Measurements from ENCODE around the gene RGS6. TPM values are rescaled to one million over a fixed set of nuclear protein-coding genes. Genes with fewer than 3 reads are reported as not detected.

The RGS6 gene
- total RNA-seq, 1 donor from 2014 or later = not detected

DNA sequence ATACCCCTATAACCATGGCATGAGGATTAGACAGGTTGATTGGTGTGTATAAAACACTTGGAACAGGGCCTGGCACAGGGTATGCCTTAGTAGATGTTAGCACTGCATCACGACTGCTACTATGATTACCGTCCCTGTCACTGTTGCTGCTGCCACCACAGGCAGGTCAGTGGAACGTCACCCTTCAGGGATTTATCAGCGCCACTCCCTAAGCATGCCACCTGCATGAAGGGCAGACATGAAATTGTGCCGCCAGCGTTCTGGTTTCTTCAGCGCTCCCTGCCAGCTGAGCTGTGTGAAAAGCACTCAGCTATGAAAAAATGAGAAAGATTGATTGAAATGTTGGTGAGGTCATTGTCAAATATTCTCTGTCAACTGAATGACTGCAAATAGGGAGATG lies 484.7 kb downstream of the RGS6 start:
- Histone ChIP-seq H3K27me3 (ENCODE audit: control insufficient read depth, insufficient read depth, low read length) (no peaks in the 10 kb centered on the region), H3K36me3 (ENCODE audit: control insufficient read depth, insufficient read depth, low read length) (no peaks in the 10 kb centered on the region), H3K4me3 (ENCODE audit: low read depth, low read length) (no peak overlapping the region)
- TF ChIP-seq CTCF (IDR thresholded peaks at IDR 0.05; ENCODE audit: insufficient read depth, low read length, poor library complexity, severe bottlenecking) = no peak
- DNase-seq (ENCODE audit: low read depth) = no peak

DNA sequence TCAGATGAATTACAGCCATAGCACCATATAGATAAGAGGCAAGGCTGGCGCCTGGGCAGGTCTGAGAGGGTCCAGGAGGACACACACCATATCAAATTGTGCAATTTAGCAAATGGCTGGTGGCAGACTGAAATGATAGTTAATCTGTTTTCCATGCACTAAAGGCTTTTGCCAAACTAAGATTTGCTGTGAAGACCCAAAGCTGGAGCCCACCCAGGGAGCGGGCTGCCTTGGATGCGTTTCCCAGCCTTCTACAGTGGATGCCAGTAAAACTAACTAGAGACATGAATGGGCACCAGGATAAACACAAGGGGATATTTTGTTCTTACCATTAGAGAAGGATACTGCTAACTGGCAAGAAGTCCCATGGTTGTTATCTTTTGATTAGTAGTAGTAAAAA lies 486.6 kb downstream of the RGS6 start:
- TF ChIP-seq CTCF (IDR thresholded peaks at IDR 0.05; ENCODE audit: insufficient read depth, low read length, poor library complexity, severe bottlenecking) = no peak
- DNase-seq (ENCODE audit: low read depth) = no peak
- Histone ChIP-seq H3K4me3 (ENCODE audit: low read depth, low read length) (no peak overlapping the region), H3K36me3 (ENCODE audit: control insufficient read depth, insufficient read depth, low read length) (no peaks in the 10 kb centered on the region), H3K27me3 (ENCODE audit: control insufficient read depth, insufficient read depth, low read length) (no peaks in the 10 kb centered on the region)

- Histone ChIP-seq H3K36me3 (ENCODE audit: control insufficient read depth, insufficient read depth, low read length) (no peaks in the 10 kb centered on the region), H3K27me3 (ENCODE audit: control insufficient read depth, insufficient read depth, low read length) (no peaks in the 10 kb centered on the region), H3K4me3 (ENCODE audit: low read depth, low read length) (no peak overlapping the region)
- TF ChIP-seq CTCF (IDR thresholded peaks at IDR 0.05; ENCODE audit: insufficient read depth, low read length, poor library complexity, severe bottlenecking) = no peak
- DNase-seq (ENCODE audit: low read depth) = no peak
These were observed 487.1 kb downstream of the RGS6 start for GRCh38 chr14:72419226-72419775.

- peak; percentile 95 for TF ChIP-seq CTCF (IDR thresholded peaks at IDR 0.05; ENCODE audit: insufficient read depth, low read length, poor library complexity, severe bottlenecking)
- Histone ChIP-seq H3K27me3 (ENCODE audit: control insufficient read depth, insufficient read depth, low read length) (no peaks in the 10 kb centered on the region), H3K4me3 (ENCODE audit: low read depth, low read length) (no peak overlapping the region), H3K36me3 (ENCODE audit: control insufficient read depth, insufficient read depth, low read length) (no peaks in the 10 kb centered on the region)
- DNase-seq (ENCODE audit: low read depth) = no peak
These were observed 488.7 kb downstream of the RGS6 start for GRCh38 chr14:72420749-72421474.

DNA sequence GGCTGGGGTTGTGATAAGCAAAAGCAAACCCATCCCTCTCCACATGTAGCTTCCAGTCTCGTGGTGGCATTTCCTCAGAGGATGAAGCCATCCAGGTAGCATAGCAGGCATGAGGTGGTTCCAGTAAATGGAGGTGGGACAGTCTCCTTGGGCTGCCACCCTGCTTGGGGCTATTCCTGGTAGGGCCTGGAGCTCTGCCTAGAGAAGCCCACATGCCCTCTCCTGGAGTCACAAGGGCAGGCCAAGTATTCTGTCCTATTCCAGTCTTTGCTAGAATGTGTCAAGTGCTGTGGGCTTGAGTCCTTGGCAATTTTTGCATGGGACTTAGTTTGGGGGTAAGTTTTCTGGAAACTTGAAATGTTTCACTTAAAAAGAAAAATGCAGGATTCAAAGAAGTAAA lies 491.7 kb downstream of the RGS6 start:
- Histone ChIP-seq H3K36me3 (ENCODE audit: control insufficient read depth, insufficient read depth, low read length) (no peaks in the 10 kb centered on the region), H3K4me3 (ENCODE audit: low read depth, low read length) (no peak overlapping the region), H3K27me3 (ENCODE audit: control insufficient read depth, insufficient read depth, low read length) (no peaks in the 10 kb centered on the region)
- no peak for DNase-seq (ENCODE audit: low read depth)
- no peak for TF ChIP-seq CTCF (IDR thresholded peaks at IDR 0.05; ENCODE audit: insufficient read depth, low read length, poor library complexity, severe bottlenecking)

DNA sequence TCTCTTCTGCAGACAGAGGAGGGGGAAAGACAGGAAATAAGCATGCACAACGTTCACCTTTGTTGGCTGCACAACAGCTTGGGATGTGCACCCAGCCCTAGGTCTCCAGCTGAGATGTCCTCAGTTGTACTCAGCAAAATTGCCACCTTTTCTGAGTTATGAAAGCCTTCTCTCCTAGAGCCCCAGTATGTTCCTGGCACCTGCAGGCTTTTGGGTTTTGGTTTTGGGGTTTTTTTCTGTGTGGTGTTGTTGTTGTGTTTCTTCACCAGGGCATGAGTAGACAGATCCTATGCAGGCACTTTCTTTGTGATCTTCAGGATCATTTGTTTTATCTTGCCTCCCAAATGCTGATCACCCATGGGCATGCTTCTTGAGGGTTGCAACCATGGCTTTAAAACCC lies 498.2 kb downstream of the RGS6 start:
- Histone ChIP-seq H3K4me3 (ENCODE audit: low read depth, low read length) (no peak overlapping the region), H3K27me3 (ENCODE audit: control insufficient read depth, insufficient read depth, low read length) (no peaks in the 10 kb centered on the region), H3K36me3 (ENCODE audit: control insufficient read depth, insufficient read depth, low read length) (no peaks in the 10 kb centered on the region)
- no peak for DNase-seq (ENCODE audit: low read depth)
- TF ChIP-seq CTCF (IDR thresholded peaks at IDR 0.05; ENCODE audit: insufficient read depth, low read length, poor library complexity, severe bottlenecking) = no peak
